ENCODE measurements around the gene OAS2. TPM values are rescaled to one million over a fixed set of nuclear protein-coding genes. Genes with fewer than 3 reads are reported as not detected.

The OAS2 gene
- total RNA-seq, 1 donor from 2014 or later, result 94.2 TPM

DNA sequence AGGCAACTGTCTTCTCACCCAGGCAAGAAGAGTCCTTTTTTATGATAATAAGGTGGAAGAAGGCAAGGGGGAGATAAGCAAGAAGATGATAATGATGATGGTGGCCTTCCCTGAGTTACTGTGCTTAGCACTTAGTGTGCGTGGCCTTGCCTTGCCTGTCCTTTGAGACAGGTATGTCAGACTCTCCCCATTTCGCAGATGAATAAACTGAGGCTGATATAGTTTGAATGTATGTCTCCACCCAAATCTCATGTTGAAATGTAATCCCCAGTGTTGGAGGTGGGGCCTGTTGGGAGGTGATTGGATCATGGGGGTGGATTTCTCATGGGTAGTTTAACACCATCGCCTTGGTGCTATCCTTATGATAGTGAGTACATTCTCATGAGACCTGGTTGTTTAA lies 48.6 kb upstream of the OAS2 start:
- no peaks in the 10 kb centered on the region for H3K9me3 ChIP-seq (ENCODE audit: insufficient read depth, low read depth, low read length)
- H4K20me1 ChIP-seq (ENCODE audit: insufficient read depth, low read length), result no peaks in the 10 kb centered on the region
- Mint-ChIP-seq H3K4me3 (ENCODE audit: unreplicated experiment) (no peak overlapping the region), H3K27me3 (ENCODE audit: low read depth, unreplicated experiment) (peaks cover 23% of the 10 kb centered on the region), H3K4me1 (ENCODE audit: low read depth, unreplicated experiment) (peaks cover 3% of the 10 kb centered on the region), H3K27ac (ENCODE audit: unreplicated experiment) (no peak overlapping the region), H3K9me3 (ENCODE audit: unreplicated experiment) (peaks cover 6% of the 10 kb centered on the region), H3K36me3 (ENCODE audit: low read depth, unreplicated experiment) (no peaks in the 10 kb centered on the region)
- no peaks in the 10 kb centered on the region for H3K36me3 ChIP-seq (ENCODE audit: insufficient read depth, low read length)
- H3K4me3 ChIP-seq (ENCODE audit: insufficient read depth, low read depth, low read length), result no peak overlapping the region
- H3K4me2 ChIP-seq (ENCODE audit: low read length), result no peak overlapping the region
- no peak for DNase-seq (ENCODE audit: low read depth)
- TF ChIP-seq CTCF (IDR thresholded peaks at IDR 0.05; ENCODE audit: insufficient read depth, low read depth, low read length) (no peak), EZH2 (IDR thresholded peaks at IDR 0.05; ENCODE audit: insufficient read depth, low read length) (no peak)
- no peaks in the 10 kb centered on the region for H3K4me1 ChIP-seq (ENCODE audit: insufficient read depth, low read length)
- H3K79me2 ChIP-seq (ENCODE audit: insufficient read depth, low read length), result no peaks in the 10 kb centered on the region
- H2AFZ ChIP-seq (ENCODE audit: low read depth, low read length), result no peak overlapping the region
- H3K27me3 ChIP-seq (ENCODE audit: insufficient read depth, low read length), result peaks cover 2% of the 10 kb centered on the region
- no peak overlapping the region for H3K27ac ChIP-seq (ENCODE audit: low read depth, low read length)
- no peak overlapping the region for H3K9ac ChIP-seq (ENCODE audit: low read length)
- FAIRE-seq, result no peak

- Histone ChIP-seq H3K36me3 (ENCODE audit: insufficient read depth, low read length) (no peaks in the 10 kb centered on the region), H3K4me1 (ENCODE audit: insufficient read depth, low read length) (no peaks in the 10 kb centered on the region), H3K27ac (ENCODE audit: low read depth, low read length) (no peak overlapping the region), H4K20me1 (ENCODE audit: insufficient read depth, low read length) (no peaks in the 10 kb centered on the region), H3K9ac (ENCODE audit: low read length) (no peak overlapping the region), H3K4me2 (ENCODE audit: low read length) (no peak overlapping the region), H3K4me3 (ENCODE audit: insufficient read depth, low read depth, low read length) (no peak overlapping the region), H3K79me2 (ENCODE audit: insufficient read depth, low read length) (no peaks in the 10 kb centered on the region), H3K27me3 (ENCODE audit: insufficient read depth, low read length) (no peaks in the 10 kb centered on the region), H3K9me3 (ENCODE audit: insufficient read depth, low read depth, low read length) (no peaks in the 10 kb centered on the region), H2AFZ (ENCODE audit: low read depth, low read length) (no peak overlapping the region)
- no peak for TF ChIP-seq EZH2 (IDR thresholded peaks at IDR 0.05; ENCODE audit: insufficient read depth, low read length)
- TF ChIP-seq CTCF (IDR thresholded peaks at IDR 0.05; ENCODE audit: insufficient read depth, low read depth, low read length), result no peak
- Mint-ChIP-seq H3K27me3 (ENCODE audit: low read depth, unreplicated experiment) (peaks cover 23% of the 10 kb centered on the region), H3K4me3 (ENCODE audit: unreplicated experiment) (no peak overlapping the region), H3K4me1 (ENCODE audit: low read depth, unreplicated experiment) (peaks cover 3% of the 10 kb centered on the region), H3K9me3 (ENCODE audit: unreplicated experiment) (peaks cover 6% of the 10 kb centered on the region), H3K36me3 (ENCODE audit: low read depth, unreplicated experiment) (no peaks in the 10 kb centered on the region), H3K27ac (ENCODE audit: unreplicated experiment) (no peak overlapping the region)
- DNase-seq (ENCODE audit: low read depth) (no peak), FAIRE-seq (no peak)
These were observed 48.0 kb upstream of the OAS2 start for GRCh38 chr12:112930350-112930749.

DNA sequence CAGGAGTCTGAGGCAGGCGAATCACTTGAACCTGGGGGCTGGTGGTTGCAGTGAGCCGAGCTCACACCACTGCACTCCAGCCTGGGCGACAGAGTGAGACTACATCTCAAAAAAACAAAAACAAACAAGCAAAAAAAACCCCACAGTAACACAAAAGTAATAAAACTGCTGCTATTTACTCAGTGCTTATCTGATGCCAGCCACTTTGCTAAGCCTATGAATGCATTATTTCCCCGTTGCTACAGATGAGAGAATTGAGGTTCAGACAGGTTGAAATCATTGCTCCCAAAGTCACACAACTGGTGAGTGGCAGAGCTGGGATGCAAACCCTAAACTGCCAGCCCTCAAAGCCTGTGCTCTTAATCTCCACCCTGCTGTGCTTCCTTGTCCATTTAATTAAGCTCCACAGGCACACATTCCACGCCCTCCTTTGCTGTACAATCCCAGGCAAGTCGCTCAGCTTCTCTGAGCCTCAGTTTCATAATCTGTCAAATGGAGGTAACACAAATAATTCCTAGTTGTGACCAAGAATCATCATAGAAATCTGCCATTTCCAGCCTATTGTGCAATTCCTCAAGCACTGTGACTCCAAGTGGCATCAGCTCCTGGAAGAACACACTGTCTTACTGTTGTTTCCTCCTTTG lies 45.7 kb upstream of the OAS2 start:
- no peaks in the 10 kb centered on the region for H3K36me3 ChIP-seq (ENCODE audit: insufficient read depth, low read length)
- H3K9me3 ChIP-seq (ENCODE audit: insufficient read depth, low read depth, low read length), result no peaks in the 10 kb centered on the region
- no peaks in the 10 kb centered on the region for H4K20me1 ChIP-seq (ENCODE audit: insufficient read depth, low read length)
- Mint-ChIP-seq H3K36me3 (ENCODE audit: low read depth, unreplicated experiment) (no peaks in the 10 kb centered on the region), H3K4me1 (ENCODE audit: low read depth, unreplicated experiment) (no peaks in the 10 kb centered on the region), H3K9me3 (ENCODE audit: unreplicated experiment) (peaks cover 3% of the 10 kb centered on the region), H3K27me3 (ENCODE audit: low read depth, unreplicated experiment) (peaks cover 23% of the 10 kb centered on the region), H3K27ac (ENCODE audit: unreplicated experiment) (no peak overlapping the region), H3K4me3 (ENCODE audit: unreplicated experiment) (no peak overlapping the region)
- TF ChIP-seq CTCF (IDR thresholded peaks at IDR 0.05; ENCODE audit: insufficient read depth, low read depth, low read length) (no peak), EZH2 (IDR thresholded peaks at IDR 0.05; ENCODE audit: insufficient read depth, low read length) (no peak)
- H3K27ac ChIP-seq (ENCODE audit: low read depth, low read length), result no peak overlapping the region
- H3K9ac ChIP-seq (ENCODE audit: low read length), result no peak overlapping the region
- H3K4me2 ChIP-seq (ENCODE audit: low read length), result no peak overlapping the region
- H2AFZ ChIP-seq (ENCODE audit: low read depth, low read length), result no peak overlapping the region
- no peak overlapping the region for H3K4me3 ChIP-seq (ENCODE audit: insufficient read depth, low read depth, low read length)
- FAIRE-seq (no peak), DNase-seq (ENCODE audit: low read depth) (no peak)
- H3K4me1 ChIP-seq (ENCODE audit: insufficient read depth, low read length), result no peaks in the 10 kb centered on the region
- no peaks in the 10 kb centered on the region for H3K79me2 ChIP-seq (ENCODE audit: insufficient read depth, low read length)
- H3K27me3 ChIP-seq (ENCODE audit: insufficient read depth, low read length), result no peaks in the 10 kb centered on the region
